Measurements from ENCODE around the gene BANF2. TPM values are rescaled to one million over a fixed set of nuclear protein-coding genes. Genes with fewer than 3 reads are reported as not detected.
A peak's percentile ranks its signal among the peaks of the same experiment; 100 is the strongest.

Gene BANF2
- total and polyA plus RNA-seq, 10 of the 15 experiments (the other 5 are each of a cell fraction or from before 2014, with no cell fraction given), result not detected

DNA sequence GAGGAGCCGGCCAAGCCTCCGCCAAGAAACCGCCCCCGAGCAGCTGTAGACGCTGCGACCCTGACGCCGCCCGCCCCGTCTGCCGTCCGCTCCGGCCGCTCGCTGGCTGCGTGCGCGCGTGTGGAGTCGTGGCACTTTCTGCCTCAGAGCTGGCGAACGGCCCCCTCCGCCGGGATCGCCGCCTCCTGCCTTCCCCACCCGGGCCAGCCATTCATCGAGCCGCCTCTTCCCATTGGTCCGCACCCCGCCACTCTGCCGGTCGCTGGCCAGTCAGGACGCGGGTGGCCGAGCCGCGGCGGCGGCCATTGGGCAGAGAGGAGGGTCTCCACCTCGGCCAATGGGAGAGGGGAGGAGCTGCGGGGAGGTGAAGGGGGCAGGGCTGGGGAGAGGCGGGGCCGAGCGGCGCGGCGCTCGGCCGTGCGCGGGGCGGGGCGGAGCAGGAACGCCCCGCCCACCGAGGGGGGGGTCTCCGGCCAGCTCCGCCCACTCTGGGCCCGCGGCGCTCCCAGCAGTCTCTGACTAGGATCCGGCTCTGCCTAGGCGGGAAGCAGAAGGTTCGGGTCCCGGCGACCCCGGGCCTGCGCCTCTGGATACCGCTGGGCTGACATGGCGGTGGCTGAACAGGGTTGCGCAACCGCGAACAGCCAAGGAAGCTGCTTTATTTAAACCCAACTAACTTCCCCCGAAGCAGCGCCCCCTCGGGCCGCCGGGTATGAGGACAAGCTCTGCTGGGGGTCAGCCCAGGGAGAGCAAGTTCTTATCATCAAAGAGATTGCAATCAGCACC, 17.5 kb upstream of the BANF2 start, which contains the start of gene RRBP1 (continued):
- TF ChIP-seq IKZF1 (conservative IDR thresholded peaks at IDR 0.05) (peak; percentile 87), CEBPB (IDR thresholded peaks at IDR 0.05; ENCODE audit: borderline replicate concordance in 1 of 2, low read depth in 2 of 2, low read length in 2 of 2) (peak in 1 of 2 experiments; percentile 97; a peak in 2 of 4 replicates), SP1 (IDR thresholded peaks at IDR 0.05; ENCODE audit: low read depth, low read length) (peak; percentile 98), GATAD2B (conservative IDR thresholded peaks at IDR 0.05; ENCODE audit: low read depth) (peak; percentile 33; the same call in 1 of the 2 replicates), NFYA (IDR thresholded peaks at IDR 0.05; ENCODE audit: borderline replicate concordance, low read depth, low read length) (no peak; the same call in 1 of the 2 replicates), POLR2AphosphoS5 (IDR thresholded peaks at IDR 0.05; ENCODE audit: low read length) (peak; percentile 80), MXI1 (IDR thresholded peaks at IDR 0.05; ENCODE audit: low read depth, low read length) (peak; percentile 63; the same call in 1 of the 2 replicates), NR2F1 (conservative IDR thresholded peaks at IDR 0.05) (0 out of 2 replicates have a peak, but pooled peaks have one; percentile 28), ASH2L (IDR thresholded peaks at IDR 0.05; ENCODE audit: borderline replicate concordance, low read depth) (no peak), NFYB (IDR thresholded peaks at IDR 0.05; ENCODE audit: insufficient read depth, low read depth, low read length) (peak; percentile 96), SRF (IDR thresholded peaks at IDR 0.05; ENCODE audit: low read depth in 2 of 2, low read length in 2 of 2) (0 out of 4 replicates have a peak, but pooled peaks of 1 of the 2 experiments have one; percentile 28), BHLHE40 (IDR thresholded peaks at IDR 0.05; ENCODE audit: borderline replicate concordance in 1 of 2, low read depth in 2 of 2, low read length in 1 of 2) (peak; percentile 18 to 33; a peak in 1 of 4 replicates), BCL11A (IDR thresholded peaks at IDR 0.05; ENCODE audit: low read depth, low read length) (no peak), TCF7 (IDR thresholded peaks at IDR 0.05; ENCODE audit: borderline replicate concordance) (peak; percentile 39; the same call in 1 of the 2 replicates), EGR1 (IDR thresholded peaks at IDR 0.05; ENCODE audit: borderline replicate concordance in 1 of 2, low read depth in 2 of 2, low read length in 2 of 2) (0 out of 3 replicates have a peak, but pooled peaks of 1 of the 2 experiments have one; percentile 12), POU2F2 (IDR thresholded peaks at IDR 0.05; ENCODE audit: borderline replicate concordance, low read depth, low read length) (0 out of 3 replicates have a peak, but pooled peaks have one; percentile 47), YY1 (IDR thresholded peaks at IDR 0.05; ENCODE audit: low read depth, low read length) (peak; percentile 83), RELA (IDR thresholded peaks at IDR 0.05; ENCODE audit: borderline replicate concordance, partially characterized antibody) (peak; percentile 61), FOS (IDR thresholded peaks at IDR 0.05; ENCODE audit: borderline replicate concordance, extremely low read depth, insufficient read length) (peak; percentile 90), NRF1 (conservative IDR thresholded peaks at IDR 0.05; ENCODE audit: low read depth, low read length) (peak; percentile 17; the same call in 1 of the 2 replicates), STAT1 (conservative IDR thresholded peaks at IDR 0.05) (no peak; the same call in 1 of the 2 replicates)
- TF ChIP-seq, protein P1, sequence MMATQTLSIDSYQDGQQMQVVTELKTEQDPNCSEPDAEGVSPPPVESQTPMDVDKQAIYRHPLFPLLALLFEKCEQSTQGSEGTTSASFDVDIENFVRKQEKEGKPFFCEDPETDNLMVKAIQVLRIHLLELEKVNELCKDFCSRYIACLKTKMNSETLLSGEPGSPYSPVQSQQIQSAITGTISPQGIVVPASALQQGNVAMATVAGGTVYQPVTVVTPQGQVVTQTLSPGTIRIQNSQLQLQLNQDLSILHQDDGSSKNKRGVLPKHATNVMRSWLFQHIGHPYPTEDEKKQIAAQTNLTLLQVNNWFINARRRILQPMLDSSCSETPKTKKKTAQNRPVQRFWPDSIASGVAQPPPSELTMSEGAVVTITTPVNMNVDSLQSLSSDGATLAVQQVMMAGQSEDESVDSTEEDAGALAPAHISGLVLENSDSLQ (IDR thresholded peaks at IDR 0.05), result peak; percentile 99
- TF ChIP-seq, protein P2, sequence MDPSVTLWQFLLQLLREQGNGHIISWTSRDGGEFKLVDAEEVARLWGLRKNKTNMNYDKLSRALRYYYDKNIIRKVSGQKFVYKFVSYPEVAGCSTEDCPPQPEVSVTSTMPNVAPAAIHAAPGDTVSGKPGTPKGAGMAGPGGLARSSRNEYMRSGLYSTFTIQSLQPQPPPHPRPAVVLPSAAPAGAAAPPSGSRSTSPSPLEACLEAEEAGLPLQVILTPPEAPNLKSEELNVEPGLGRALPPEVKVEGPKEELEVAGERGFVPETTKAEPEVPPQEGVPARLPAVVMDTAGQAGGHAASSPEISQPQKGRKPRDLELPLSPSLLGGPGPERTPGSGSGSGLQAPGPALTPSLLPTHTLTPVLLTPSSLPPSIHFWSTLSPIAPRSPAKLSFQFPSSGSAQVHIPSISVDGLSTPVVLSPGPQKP (IDR thresholded peaks at IDR 0.05; ENCODE audit: low read depth, low read length), result no peak
- TF ChIP-seq, protein P3, sequence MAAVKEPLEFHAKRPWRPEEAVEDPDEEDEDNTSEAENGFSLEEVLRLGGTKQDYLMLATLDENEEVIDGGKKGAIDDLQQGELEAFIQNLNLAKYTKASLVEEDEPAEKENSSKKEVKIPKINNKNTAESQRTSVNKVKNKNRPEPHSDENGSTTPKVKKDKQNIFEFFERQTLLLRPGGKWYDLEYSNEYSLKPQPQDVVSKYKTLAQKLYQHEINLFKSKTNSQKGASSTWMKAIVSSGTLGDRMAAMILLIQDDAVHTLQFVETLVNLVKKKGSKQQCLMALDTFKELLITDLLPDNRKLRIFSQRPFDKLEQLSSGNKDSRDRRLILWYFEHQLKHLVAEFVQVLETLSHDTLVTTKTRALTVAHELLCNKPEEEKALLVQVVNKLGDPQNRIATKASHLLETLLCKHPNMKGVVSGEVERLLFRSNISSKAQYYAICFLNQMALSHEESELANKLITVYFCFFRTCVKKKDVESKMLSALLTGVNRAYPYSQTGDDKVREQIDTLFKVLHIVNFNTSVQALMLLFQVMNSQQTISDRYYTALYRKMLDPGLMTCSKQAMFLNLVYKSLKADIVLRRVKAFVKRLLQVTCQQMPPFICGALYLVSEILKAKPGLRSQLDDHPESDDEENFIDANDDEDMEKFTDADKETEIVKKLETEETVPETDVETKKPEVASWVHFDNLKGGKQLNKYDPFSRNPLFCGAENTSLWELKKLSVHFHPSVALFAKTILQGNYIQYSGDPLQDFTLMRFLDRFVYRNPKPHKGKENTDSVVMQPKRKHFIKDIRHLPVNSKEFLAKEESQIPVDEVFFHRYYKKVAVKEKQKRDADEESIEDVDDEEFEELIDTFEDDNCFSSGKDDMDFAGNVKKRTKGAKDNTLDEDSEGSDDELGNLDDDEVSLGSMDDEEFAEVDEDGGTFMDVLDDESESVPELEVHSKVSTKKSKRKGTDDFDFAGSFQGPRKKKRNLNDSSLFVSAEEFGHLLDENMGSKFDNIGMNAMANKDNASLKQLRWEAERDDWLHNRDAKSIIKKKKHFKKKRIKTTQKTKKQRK (IDR thresholded peaks at IDR 0.05; ENCODE audit: low read depth, low read length), result peak; percentile 23; the same call in 1 of the 2 replicates
